Measurements from ENCODE around the gene CITED4. TPM values are rescaled to one million over a fixed set of nuclear protein-coding genes. Genes with fewer than 3 reads are reported as not detected.

Gene CITED4
- total and polyA plus RNA-seq, 9 of the 15 experiments (the other 6 are each of a cell fraction or from before 2014, with no cell fraction given), result 0.11 to 1.2 (median 0.17) TPM; not detected in 2

DNA sequence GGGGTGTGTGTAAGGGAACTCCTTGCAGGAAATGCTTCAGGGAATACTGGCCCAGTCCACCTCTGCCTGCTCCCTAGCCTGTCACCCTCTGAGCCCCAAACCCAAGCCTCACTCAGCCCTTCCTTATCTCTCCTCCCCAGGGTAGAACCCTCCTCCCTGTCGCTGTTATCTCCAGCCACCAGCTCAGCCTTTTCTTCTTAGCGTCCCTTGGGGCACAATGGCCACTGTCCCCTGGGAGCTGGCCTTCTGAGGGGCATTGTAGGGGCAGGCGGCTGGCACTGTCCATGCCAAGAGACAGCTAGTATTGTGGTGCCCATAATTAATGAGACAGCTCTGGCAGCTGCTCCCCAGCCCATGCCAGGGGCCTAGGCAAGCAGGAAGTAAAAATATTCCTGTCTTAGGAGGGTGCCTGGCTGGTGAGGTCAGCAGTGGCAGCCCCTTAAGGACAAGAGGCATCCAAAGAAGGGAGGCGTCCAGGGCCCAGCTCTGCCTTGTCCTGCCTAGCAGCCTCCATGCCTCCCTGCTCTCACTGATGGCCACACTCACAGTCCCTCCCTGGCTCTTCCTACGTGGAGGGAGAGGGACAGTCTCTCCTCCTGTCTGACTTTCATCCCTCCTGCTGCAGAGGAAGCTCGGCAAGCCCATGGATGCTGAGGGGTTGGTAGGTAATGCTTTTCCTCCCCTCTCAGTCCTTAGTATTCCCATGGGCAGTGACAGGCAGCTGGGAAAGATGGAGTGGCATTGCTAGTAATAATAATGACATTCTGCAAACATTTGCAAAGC lies 41.1 kb downstream of the CITED4 start (continued):
- no peak for TF ChIP-seq L3MBTL2 (IDR thresholded peaks at IDR 0.05)
- TF ChIP-seq ZNF24 (IDR thresholded peaks at IDR 0.05), result no peak
- no peak for TF ChIP-seq GTF2F1 (IDR thresholded peaks at IDR 0.05; ENCODE audit: low read depth, low read length)
- peak; percentile 77; the same call in 1 of the 2 replicates for TF ChIP-seq ZEB2 (IDR thresholded peaks at IDR 0.05)
- TF ChIP-seq ZNF586 (CRISPR knock-in tag; conservative IDR thresholded peaks at IDR 0.05), result no peak
- TF ChIP-seq ZC3H11A (IDR thresholded peaks at IDR 0.05; ENCODE audit: low read depth, low read length), result no peak; the same call in 1 of the 2 replicates
- TF ChIP-seq, protein P1, sequence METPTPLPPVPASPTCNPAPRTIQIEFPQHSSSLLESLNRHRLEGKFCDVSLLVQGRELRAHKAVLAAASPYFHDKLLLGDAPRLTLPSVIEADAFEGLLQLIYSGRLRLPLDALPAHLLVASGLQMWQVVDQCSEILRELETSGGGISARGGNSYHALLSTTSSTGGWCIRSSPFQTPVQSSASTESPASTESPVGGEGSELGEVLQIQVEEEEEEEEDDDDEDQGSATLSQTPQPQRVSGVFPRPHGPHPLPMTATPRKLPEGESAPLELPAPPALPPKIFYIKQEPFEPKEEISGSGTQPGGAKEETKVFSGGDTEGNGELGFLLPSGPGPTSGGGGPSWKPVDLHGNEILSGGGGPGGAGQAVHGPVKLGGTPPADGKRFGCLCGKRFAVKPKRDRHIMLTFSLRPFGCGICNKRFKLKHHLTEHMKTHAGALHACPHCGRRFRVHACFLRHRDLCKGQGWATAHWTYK (CRISPR knock-in tag; IDR thresholded peaks at IDR 0.05), result peak; percentile 83; the same call in 1 of the 2 replicates
- TF ChIP-seq, protein P2, sequence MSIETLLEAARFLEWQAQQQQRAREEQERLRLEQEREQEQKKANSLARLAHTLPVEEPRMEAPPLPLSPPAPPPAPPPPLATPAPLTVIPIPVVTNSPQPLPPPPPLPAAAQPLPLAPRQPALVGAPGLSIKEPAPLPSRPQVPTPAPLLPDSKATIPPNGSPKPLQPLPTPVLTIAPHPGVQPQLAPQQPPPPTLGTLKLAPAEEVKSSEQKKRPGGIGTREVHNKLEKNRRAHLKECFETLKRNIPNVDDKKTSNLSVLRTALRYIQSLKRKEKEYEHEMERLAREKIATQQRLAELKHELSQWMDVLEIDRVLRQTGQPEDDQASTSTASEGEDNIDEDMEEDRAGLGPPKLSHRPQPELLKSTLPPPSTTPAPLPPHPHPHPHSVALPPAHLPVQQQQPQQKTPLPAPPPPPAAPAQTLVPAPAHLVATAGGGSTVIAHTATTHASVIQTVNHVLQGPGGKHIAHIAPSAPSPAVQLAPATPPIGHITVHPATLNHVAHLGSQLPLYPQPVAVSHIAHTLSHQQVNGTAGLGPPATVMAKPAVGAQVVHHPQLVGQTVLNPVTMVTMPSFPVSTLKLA (conservative IDR thresholded peaks at IDR 0.05), result peak in 1 of 2 experiments; percentile 68; a peak in 2 of 4 replicates
- TF ChIP-seq, protein P3, sequence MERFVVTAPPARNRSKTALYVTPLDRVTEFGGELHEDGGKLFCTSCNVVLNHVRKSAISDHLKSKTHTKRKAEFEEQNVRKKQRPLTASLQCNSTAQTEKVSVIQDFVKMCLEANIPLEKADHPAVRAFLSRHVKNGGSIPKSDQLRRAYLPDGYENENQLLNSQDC (CRISPR knock-in tag; IDR thresholded peaks at IDR 0.05), result no peak
- no peak for TF ChIP-seq KDM2B (CRISPR knock-in tag; IDR thresholded peaks at IDR 0.05)
- TF ChIP-seq, protein P4, sequence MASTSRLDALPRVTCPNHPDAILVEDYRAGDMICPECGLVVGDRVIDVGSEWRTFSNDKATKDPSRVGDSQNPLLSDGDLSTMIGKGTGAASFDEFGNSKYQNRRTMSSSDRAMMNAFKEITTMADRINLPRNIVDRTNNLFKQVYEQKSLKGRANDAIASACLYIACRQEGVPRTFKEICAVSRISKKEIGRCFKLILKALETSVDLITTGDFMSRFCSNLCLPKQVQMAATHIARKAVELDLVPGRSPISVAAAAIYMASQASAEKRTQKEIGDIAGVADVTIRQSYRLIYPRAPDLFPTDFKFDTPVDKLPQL (IDR thresholded peaks at IDR 0.05; ENCODE audit: extremely low read depth, insufficient read length), result no peak
- TF ChIP-seq MYNN (IDR thresholded peaks at IDR 0.05), result peak; percentile 99
- no peak for TF ChIP-seq MYNN (CRISPR knock-in tag; IDR thresholded peaks at IDR 0.05)
- peak; percentile 90 for TF ChIP-seq HDGF (IDR thresholded peaks at IDR 0.05)
- TF ChIP-seq PYGO2 (tag; IDR thresholded peaks at IDR 0.05), result peak; percentile 76
- TF ChIP-seq TAF1 (IDR thresholded peaks at IDR 0.05; ENCODE audit: control insufficient read depth, extremely low read depth, insufficient read depth, low read length, severe bottlenecking), result peak; percentile 39
- TF ChIP-seq ZNF830 (CRISPR knock-in tag; IDR thresholded peaks at IDR 0.05), result no peak
- peak; percentile 100 for TF ChIP-seq TCF3 (CRISPR knock-in tag; IDR thresholded peaks at IDR 0.05)
- TF ChIP-seq, protein P5, sequence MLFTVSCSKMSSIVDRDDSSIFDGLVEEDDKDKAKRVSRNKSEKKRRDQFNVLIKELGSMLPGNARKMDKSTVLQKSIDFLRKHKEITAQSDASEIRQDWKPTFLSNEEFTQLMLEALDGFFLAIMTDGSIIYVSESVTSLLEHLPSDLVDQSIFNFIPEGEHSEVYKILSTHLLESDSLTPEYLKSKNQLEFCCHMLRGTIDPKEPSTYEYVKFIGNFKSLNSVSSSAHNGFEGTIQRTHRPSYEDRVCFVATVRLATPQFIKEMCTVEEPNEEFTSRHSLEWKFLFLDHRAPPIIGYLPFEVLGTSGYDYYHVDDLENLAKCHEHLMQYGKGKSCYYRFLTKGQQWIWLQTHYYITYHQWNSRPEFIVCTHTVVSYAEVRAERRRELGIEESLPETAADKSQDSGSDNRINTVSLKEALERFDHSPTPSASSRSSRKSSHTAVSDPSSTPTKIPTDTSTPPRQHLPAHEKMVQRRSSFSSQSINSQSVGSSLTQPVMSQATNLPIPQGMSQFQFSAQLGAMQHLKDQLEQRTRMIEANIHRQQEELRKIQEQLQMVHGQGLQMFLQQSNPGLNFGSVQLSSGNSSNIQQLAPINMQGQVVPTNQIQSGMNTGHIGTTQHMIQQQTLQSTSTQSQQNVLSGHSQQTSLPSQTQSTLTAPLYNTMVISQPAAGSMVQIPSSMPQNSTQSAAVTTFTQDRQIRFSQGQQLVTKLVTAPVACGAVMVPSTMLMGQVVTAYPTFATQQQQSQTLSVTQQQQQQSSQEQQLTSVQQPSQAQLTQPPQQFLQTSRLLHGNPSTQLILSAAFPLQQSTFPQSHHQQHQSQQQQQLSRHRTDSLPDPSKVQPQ (CRISPR knock-in tag; IDR thresholded peaks at IDR 0.05; ENCODE audit: borderline replicate concordance), result no peak
- no peak for TF ChIP-seq NFATC3 (IDR thresholded peaks at IDR 0.05)
- no peak for TF ChIP-seq ZBTB1 (CRISPR knock-in tag; IDR thresholded peaks at IDR 0.05; ENCODE audit: borderline replicate concordance, low read depth)

All from K562 (cell line).